HG03469 (cell line): ENCODE results near the gene KCNA2.

Experiments
- ATAC-seq: cut with Tn5 transposase; IDR thresholded peaks from one replicate; pipeline ENCODE4 v1.9.1; 2021; ENCODE audit warnings: mild to moderate bottlenecking, moderate library complexity, moderate number of reproducible peaks; ENCODE audit not compliant: unreplicated experiment

KCNA2 gene

GRCh38 chr1:110604586-110605148 is 1.5 kb downstream of the KCNA2 start:
- no peak for ATAC-seq

GRCh38 chr1:110603058-110603457 is 3.1 kb downstream of the KCNA2 start:
- no peak for ATAC-seq

GRCh38 chr1:110602466-110602865 is 3.7 kb downstream of the KCNA2 start:
- no peak for ATAC-seq

- ATAC-seq = no peak
Observed at GRCh38 chr1:110601332-110601731, 4.8 kb downstream of the KCNA2 start.

- ATAC-seq = no peak
Observed at GRCh38 chr1:110600716-110601115, 5.4 kb downstream of the KCNA2 start.

- no peak for ATAC-seq
Observed at GRCh38 chr1:110597966-110598365, 8.2 kb downstream of the KCNA2 start.

- no peak for ATAC-seq
Observed at GRCh38 chr1:110596312-110596711, 9.8 kb downstream of the KCNA2 start.

- ATAC-seq = no peak
Observed at GRCh38 chr1:110595353-110595710, 10.8 kb downstream of the KCNA2 start.

- no peak for ATAC-seq
Observed at GRCh38 chr1:110594456-110595352, 11.5 kb downstream of the KCNA2 start.

GRCh38 chr1:110593902-110594301 is 12.3 kb downstream of the KCNA2 start:
- no peak for ATAC-seq

GRCh38 chr1:110591956-110592355 is 14.2 kb downstream of the KCNA2 start:
- no peak for ATAC-seq

- no peak for ATAC-seq
Observed at GRCh38 chr1:110588991-110589390, 17.2 kb downstream of the KCNA2 start.

GRCh38 chr1:110588486-110588885 is 17.7 kb downstream of the KCNA2 start:
- no peak for ATAC-seq

GRCh38 chr1:110587906-110588305 is 18.3 kb downstream of the KCNA2 start:
- no peak for ATAC-seq

GRCh38 chr1:110585481-110585880 is 20.7 kb downstream of the KCNA2 start:
- no peak for ATAC-seq

- no peak for ATAC-seq
Observed at GRCh38 chr1:110584045-110584444, 22.1 kb downstream of the KCNA2 start.

- no peak for ATAC-seq
Observed at GRCh38 chr1:110583505-110583904, 22.7 kb downstream of the KCNA2 start.

GRCh38 chr1:110582378-110582777 is 23.8 kb downstream of the KCNA2 start:
- no peak for ATAC-seq

GRCh38 chr1:110581682-110582145 is 24.4 kb downstream of the KCNA2 start:
- ATAC-seq = no peak

GRCh38 chr1:110580244-110580643 is 25.9 kb downstream of the KCNA2 start:
- no peak for ATAC-seq

- ATAC-seq = no peak
Observed at GRCh38 chr1:110579460-110579859, 26.7 kb downstream of the KCNA2 start.

- no peak for ATAC-seq
Observed at GRCh38 chr1:110576441-110576840, 29.7 kb downstream of the KCNA2 start.
